GM19324 (cell line): ENCODE measurements around the gene FRMD4A.

Experiments
- ATAC-seq: cut with Tn5 transposase; IDR thresholded peaks from one replicate; pipeline ENCODE4 v1.9.1; 2021; ENCODE audit warnings: mild to moderate bottlenecking, moderate library complexity; ENCODE audit not compliant: unreplicated experiment, low FRiP score

Gene FRMD4A

DNA sequence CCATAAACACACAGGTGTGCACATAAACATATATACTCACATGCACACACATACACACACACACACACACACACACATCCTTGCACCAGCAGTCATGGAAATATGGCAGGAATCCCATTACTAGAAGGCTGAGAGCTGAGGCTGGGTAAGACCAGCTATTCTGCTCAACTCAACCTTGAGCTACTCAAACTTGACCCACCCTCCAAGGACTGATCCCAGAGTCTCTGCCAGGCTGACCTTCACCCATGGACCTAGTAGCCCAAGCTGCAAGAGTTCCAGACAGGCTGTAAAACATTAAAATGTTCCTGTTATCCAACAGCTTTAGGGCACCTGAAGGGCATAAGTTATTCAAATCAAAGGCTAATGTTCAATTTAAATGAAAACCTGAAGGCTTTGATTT is 134.6 kb downstream of the FRMD4A start:
- ATAC-seq = no peak

DNA sequence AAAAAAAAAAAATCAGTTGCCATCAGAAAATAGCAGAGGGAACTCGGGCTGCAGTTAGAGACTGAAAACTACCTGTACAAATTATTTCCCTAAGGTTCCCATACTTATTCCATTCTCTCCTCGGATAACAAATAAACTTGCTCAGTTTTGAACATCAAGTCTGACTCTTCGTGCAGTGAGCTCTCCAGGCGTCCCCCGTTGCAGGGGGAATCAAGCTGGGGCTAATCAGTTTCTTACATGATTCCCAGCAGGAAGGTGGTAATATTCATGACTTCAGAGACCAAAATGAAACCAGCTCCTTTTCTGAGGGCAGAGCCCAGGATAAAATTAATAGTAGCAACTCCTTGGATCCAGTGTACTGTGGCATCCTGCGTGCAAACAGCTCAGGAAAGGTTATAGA is 135.3 kb downstream of the FRMD4A start:
- ATAC-seq = no peak

DNA sequence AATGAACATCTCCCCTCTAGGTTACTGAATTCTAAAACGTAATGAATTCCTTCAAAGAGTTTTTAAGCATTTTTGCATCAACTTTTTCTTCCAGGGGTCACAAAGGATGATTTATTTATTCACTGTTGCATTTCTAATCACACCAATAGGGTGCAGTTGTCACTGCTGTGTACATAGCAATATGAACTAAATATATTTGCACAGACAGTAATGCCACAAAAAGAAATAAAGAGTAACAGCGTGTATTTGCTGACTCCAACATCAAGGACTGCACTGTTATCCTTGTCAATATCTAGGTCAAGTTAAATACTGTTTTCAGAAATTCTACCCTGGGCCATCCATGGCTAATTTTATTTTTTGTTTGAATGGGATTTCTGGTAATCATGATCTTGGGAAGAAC is 138.0 kb downstream of the FRMD4A start:
- ATAC-seq = no peak

- ATAC-seq = no peak
These were observed 138.9 kb downstream of the FRMD4A start for GRCh38 chr10:14191871-14192270.

- ATAC-seq = no peak
These were observed 139.3 kb downstream of the FRMD4A start for GRCh38 chr10:14191407-14191806.

DNA sequence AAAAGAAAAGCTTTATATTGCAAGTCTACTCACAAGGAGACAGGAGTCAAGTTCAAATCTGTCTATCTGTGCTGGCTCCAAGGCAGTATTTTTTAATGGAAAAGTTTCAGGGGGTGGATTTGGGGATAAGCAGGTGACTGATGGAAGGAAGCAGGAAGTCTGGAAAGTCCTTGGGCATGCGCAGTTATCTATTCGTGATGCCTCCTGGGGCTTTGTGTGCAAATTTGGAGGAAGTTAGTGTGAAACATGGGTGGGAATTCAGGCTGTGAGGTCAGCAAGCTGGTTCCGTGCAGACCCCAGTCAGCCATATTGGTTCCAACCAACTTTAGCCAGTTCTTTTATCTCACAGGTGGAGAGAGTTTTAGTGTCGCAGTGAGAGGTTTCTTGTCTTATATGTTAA is 140.0 kb downstream of the FRMD4A start:
- no peak for ATAC-seq

- ATAC-seq = no peak
These were observed 144.5 kb downstream of the FRMD4A start for GRCh38 chr10:14186245-14186644.

DNA sequence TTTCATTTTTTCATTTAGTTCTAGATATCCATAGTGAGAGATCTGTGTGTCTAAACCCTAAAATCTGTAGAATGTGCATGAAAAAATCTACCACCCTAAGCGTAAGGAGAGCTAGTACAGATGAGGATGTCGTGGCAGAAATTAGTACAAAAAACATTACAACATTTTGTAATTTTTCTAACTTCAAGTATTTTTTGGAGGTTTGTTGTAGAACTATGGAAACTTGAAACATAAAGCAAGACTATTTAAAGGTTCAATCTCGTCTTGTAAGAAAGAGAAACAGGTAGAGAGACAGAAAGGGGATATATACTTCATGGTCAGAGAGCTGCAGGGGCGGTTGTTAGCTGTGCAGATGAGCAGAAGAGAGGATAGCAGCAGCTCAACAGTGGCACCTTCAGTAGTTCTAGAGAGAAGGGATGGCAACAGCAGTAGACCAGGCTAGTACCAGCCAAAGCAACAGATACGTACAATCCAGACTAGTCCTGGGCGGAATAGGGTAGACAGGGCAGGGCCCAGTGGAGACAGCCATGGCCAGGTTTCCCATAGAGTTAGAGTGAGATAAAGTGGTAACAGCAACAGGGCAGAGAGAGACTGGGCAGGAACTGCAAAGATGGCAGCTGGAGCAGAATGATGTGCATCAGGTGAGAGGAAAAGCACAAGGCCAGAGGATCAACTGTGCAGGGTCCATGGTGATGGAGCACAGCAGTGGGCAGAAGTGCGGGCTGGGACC is 145.2 kb downstream of the FRMD4A start:
- peak; percentile 57 for ATAC-seq

- ATAC-seq = peak; percentile 66
These were observed 145.8 kb downstream of the FRMD4A start for GRCh38 chr10:14184841-14185315.

GRCh38 chr10:14182781-14183180 is 147.9 kb downstream of the FRMD4A start:
- no peak for ATAC-seq

DNA sequence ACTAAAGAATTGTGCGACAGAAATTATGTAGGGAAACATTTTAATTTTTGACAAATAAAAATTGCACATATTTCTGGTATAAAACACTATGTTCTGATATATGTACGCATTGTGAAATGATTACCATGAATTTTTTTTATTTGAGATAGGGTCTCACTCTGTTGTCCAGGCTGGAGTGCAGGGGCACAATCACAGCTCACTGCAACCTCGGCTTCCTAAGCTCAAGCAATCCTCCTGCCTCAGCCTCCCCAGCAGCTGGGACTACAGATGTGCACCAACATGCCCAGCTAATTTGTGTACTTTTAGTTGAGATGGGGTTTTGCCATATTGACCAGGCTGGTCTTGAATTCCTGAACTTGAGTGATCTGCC is 149.2 kb downstream of the FRMD4A start:
- ATAC-seq = no peak

GRCh38 chr10:14180911-14181566 is 149.7 kb downstream of the FRMD4A start:
- no peak for ATAC-seq

DNA sequence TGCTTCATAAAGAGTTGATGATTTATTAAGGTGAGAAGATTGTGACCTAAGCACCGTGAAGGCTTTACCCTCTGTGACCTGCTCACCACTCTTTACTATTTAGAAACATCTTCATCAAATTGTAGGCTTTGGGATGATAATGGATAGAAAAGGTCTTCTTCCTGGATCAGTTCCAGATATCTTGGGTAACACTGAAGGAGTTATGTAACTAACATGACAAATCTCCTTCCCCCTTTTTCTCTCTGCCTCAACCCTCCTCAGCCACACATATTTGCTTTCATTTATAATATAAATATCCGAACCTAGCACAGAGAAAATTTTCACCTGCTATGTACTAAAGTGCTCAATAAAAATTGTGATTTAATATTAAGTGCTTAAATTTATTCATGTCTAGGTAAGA is 151.5 kb downstream of the FRMD4A start:
- no peak for ATAC-seq

DNA sequence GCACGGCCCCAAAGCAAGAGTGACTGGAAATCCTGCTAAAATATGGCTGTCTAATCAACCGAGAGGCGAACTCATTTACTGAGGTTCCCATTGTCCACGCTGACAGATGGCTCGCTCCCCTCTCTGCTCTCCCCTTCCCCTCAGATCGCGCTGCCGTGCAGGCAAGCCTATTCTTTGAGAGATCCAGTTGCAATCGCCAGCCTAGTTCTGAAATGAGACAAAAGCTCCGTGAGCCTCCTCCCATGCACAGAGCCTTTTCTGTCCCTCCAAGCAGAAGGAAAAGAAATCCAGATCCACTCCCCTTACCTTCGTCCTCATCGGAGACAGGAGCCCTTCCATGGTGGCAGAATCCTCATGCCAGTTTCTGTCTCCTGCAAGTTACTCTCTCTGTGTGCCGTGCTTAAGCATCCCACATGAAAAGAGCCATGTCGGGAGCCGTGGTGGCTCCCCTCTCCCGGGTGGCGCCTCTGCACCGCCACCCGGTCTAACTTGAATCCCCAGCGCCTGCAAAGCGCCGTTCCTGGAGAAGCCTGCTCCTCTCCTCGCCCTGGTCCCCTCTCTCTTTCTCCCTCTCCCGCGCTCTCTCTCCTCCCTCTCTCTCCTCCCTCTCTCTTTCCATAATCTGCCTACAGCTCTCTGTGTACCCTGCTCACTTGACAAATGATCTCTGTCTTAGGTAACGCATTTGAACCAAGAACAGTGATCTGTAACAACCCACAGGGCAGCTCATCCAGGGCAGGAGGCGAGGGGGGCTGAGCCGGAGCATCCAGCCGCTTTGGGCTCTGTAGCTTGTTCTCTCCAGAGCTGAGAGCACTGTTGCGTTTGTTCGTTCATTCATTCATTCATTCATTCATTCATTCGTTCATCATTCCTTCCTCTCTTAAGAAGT is 156.8 kb downstream of the FRMD4A start:
- ATAC-seq = no peak

DNA sequence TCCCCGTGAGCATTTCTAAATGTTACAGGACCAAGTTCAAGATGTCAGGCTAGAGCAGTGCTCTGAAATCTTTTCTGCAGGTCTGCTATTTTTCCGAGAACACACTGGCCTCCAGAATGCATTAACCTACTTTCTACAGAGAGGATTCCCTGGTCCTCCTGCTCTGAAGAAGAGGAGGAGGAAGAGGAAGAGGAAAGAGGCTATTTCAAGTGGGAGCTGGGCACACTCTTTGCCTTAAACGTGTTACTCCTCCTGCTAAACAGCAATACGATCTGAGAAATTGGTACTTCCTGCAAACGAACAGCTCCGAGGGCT is 157.4 kb downstream of the FRMD4A start:
- ATAC-seq = no peak

GRCh38 chr10:14172336-14172950 is 158.3 kb downstream of the FRMD4A start:
- ATAC-seq = no peak

DNA sequence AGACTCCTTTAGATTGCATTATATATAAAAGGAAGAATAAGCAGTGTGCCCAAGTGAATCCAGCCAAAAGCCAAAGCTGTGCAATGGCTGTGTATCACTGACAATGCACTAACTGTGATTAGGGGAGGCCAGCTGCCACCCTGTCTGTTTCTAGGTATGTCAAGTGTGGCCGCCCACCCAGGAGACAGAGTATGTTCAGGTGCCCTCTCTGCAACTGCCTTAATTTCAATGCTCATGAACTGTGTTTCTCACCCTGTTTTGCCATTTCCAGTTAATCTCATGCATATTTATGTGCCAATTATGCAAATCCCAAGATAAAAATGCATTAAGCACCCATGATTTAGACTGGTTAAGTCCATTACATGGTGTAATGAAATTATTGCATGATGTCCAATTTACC is 159.4 kb downstream of the FRMD4A start:
- ATAC-seq = no peak

GRCh38 chr10:14163377-14164086 is 167.2 kb downstream of the FRMD4A start:
- ATAC-seq = no peak

GRCh38 chr10:14162629-14163344 is 167.9 kb downstream of the FRMD4A start:
- ATAC-seq = no peak

DNA sequence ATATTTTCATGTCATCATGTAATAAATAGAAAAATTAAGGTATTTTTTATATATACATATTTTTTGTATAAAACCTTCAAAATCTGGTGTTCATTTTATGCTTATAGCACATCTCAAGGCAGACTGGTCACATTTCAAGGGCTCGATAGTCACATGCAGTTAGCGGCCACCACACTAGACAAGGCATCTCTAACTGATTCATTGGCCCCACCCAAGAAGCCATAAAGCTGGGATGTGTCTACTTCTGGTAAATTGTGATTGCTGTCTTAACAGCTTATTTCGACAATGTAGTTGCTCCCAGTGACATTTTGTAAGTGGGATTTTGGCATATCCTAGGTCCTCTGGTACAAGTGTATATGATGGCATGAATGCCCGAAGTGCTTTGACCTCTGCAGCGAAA is 168.7 kb downstream of the FRMD4A start:
- no peak for ATAC-seq
